NCI-H345 treated with DMSO at 0.1 percent for 48 hours (cell line): ENCODE results near the gene WIPF2.
A peak's percentile ranks its signal among the peaks of the same experiment; 100 is the strongest.

Experiments used
- DNase-seq: peaks from one replicate; lab custom pipeline; 2025; ENCODE audit not compliant: unreplicated experiment; lab: John Stamatoyannopoulos, UW

WIPF2 gene

DNA sequence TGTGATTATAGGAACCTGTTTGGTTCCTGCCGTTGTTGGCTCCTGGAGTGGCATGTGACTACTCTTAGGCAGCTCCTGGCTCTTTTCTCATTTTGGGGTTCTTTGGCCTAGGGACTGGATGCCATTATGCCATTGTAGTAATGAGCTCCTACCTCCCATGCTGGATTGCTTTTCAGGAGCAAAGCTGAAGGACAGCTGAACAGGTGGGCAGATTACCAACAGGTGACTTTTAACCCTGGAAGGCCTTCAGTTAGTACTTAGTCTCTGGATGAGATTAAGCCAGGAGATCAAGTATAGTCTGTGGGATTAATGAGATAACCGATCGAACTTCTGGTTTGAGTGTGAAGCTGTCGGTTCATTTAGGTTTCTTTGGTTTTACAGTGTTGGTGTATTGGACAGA is 25.2 kb downstream of the WIPF2 start:
- no peak for DNase-seq

DNA sequence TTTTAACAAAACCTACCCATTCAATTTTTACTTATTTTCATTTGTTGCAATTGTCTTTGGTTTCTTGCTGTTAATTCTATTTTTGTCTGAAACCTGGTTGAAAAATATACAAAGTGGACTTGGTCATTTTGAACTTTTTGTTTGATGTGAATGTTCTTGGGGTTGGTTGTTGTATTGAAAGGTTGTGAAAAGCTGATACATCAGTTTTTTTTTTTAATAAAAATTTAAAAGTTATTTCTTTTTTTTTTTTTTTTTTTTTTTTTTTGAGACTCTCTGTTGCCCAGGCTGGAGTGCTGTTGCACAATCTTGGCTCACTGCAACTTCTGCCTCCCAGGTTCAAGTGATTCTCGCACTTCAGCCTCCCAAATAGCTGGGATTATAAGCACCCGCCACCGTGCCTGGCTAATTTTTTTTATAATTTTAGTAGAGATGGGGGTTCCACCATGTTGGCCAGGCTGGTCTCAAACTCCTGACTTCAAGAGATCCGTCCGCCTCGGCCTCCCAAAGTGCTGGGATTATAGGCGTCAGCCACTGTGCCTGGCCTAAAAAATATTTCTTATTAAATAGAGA is 28.9 kb downstream of the WIPF2 start:
- no peak for DNase-seq

DNA sequence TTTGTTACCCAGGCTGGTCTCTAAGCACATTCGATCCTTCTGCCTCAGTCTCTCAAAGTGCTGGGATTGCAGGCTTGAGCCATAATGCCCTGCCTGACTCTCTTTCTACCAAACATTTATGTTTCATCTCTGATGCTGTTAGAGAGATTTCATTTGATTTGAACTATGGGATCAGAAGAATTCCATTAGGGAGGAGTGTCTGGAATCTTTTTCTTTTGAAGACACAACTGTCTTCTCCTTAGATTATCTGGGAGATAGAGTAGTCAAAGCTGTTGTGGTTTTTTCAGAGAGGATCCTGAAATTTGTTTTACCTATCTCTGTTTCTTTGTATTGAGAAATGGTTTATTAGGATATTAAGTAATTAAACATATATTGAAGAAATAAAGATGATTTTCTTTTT is 29.4 kb downstream of the WIPF2 start:
- DNase-seq, result no peak

DNA sequence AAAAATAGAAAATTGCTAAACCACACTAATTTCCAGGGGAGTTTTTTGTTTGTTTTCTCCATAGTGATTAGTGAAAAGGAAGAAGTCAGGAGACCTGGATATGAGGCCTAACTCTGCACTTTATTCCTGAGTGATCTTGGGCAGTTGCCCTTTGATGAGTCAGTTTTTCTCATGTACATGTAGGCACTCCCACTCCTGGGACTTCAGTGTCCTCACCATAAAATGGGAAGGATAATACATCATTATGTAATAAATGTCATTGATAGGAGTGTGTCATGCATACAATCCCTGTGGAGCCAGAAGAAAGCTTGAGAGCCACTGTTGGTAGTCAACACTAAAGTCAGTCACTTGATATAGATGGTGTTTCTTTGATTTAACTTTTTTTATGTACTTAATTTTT is 32.5 kb downstream of the WIPF2 start:
- DNase-seq, result no peak

- no peak for DNase-seq
Observed at GRCh38 chr17:40253565-40253964, 34.5 kb downstream of the WIPF2 start.

- no peak for DNase-seq
Observed at GRCh38 chr17:40259505-40259904, 40.4 kb downstream of the WIPF2 start.

- DNase-seq, result no peak
Observed at GRCh38 chr17:40260528-40260927, 41.4 kb downstream of the WIPF2 start.

DNA sequence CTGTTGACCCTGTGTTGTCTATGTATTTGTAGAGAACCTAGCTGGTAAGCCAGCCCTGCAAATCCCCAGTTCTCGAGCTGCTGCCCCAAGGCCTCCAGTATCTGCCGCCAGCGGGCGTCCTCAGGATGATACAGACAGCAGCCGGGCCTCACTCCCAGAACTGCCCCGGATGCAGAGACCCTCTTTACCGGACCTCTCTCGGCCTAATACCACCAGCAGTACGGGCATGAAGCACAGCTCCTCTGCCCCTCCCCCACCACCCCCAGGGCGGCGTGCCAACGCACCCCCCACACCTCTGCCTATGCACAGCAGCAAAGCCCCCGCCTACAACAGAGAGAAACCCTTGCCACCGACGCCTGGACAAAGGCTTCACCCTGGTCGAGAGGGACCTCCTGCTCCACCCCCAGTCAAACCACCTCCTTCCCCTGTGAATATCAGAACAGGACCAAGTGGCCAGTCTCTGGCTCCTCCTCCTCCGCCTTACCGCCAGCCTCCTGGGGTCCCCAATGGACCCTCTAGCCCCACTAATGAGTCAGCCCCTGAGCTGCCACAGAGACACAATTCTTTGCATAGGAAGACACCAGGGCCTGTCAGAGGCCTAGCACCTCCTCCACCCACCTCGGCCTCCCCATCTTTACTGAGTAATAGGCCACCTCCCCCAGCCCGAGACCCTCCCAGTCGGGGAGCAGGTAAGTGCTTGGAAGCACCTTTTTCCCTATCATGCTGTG is 45.5 kb downstream of the WIPF2 start:
- DNase-seq, result no peak

- DNase-seq, result no peak
Observed at GRCh38 chr17:40265337-40265736, 46.2 kb downstream of the WIPF2 start.

DNA sequence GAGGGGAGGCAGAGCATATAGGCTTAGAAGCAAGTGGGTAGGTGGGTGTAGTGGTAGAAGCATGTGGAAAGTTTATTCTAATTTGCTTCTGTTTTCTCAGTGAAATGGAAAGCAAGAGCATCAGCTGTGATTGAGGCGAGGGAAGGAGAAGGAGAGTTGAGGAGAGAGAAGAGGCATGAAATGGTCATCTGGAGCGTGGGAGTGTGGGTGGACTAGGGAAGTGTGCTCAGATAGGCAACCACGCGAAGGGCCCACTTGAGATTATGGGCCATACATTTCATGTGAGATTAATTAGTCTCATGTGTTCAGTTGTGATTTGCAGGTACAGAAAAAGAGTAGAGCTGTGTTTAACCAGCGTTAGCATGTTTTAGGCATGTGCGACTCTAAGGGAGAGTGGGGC is 47.8 kb downstream of the WIPF2 start:
- no peak for DNase-seq

DNA sequence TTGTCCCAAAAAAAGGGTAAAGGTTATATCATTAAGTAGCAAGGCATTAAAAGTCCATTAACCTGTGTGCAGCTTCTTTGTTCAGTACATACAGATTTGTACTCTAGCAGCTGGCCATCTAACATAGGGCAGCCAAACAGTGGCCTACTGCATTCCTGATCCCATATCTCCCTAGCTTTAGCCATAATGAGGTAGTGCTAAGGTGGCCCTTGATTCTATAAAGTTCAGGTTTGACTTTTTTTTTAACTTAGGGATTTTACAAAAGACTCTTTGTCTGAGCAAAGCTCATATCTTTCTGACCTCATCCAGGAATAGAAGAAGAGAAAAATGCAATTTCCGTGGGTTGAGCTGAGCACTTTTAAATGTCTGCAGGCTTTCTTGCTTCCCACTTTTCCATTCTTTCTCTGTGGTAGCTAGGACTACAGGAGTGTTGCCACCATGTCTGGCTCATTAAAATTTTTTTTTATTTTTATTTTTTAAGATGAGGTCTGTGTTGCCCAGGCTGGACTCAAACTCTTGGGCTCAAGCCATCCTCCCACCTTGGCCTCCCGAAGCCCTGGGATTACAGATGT is 49.1 kb downstream of the WIPF2 start:
- no peak for DNase-seq

DNA sequence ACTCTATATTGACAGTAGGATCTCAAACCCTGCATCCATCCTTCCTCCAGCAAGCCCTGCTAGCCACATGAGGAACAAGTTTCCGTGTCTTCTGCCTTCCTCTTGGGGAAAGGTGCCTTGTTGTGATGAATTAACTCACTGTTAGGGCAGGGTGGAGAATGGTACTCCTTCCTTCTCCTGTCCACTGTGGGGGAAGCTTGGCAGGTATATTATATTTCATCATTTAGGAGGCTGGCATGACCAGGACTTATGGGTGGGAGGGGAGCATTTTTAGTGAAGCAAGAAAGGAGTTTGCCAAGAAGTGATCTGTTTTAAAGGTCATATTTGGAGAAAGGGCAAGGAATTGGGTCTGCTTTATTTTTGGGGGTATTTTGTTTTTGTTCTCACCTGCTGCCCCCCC is 59.3 kb downstream of the WIPF2 start:
- no peak for DNase-seq

DNA sequence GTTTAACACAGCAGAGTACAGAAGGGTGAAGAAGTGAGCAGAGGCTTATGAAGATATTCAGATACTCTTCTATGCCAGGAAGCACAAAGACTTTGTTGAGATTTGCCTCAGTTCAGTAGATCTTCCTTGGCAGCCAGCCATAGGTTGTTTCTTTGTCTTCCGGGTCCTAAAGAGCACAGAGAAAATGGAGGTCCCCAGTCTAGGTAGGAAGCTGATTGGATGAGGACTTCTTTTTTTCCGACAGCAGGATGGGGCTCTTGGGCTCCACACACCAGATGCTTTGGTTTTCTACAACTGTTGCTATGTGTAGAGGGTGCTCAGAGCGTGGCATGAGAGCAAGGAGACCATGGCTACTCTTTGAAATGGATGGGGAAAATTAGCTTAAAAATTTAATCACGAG is 60.3 kb downstream of the WIPF2 start:
- DNase-seq, result no peak

DNA sequence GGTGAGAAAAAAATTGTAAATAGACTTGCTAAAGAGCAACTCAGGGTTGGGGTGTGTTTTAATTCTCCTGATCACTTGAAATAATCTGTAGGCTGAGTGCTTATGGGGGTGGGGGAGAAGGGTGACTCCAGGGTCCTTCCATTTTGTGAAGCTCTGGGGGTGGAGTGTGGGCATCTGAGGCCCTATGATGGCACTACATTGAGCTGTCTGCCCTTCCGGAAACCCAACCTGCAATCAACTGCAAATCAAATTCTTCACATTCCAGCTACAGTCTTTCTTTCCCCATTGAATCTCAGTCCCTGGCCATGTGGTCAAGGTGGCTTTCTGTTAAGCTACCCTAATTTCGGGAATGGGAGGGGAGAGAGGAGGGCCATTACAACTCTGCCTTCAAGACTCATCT is 62.6 kb downstream of the WIPF2 start:
- no peak for DNase-seq

DNA sequence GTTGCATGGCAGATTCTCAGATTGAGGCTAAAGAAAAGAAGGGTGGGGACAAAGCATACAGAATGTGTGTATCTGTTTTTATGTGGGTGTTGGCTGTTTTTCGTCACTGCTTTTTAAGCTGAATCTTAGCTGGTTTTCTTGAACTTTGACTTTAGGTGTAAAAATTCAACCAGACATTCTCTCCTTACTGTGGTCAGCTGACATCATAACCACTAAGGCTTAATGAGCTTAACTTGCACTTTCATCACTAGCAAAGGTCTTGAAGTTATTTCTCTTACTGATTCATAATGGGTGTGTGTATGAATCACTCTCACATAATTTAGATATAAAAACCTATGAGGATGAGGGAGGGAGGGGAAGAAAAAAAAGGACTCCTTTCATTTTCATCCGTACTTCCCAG is 64.6 kb downstream of the WIPF2 start:
- DNase-seq, result no peak

DNA sequence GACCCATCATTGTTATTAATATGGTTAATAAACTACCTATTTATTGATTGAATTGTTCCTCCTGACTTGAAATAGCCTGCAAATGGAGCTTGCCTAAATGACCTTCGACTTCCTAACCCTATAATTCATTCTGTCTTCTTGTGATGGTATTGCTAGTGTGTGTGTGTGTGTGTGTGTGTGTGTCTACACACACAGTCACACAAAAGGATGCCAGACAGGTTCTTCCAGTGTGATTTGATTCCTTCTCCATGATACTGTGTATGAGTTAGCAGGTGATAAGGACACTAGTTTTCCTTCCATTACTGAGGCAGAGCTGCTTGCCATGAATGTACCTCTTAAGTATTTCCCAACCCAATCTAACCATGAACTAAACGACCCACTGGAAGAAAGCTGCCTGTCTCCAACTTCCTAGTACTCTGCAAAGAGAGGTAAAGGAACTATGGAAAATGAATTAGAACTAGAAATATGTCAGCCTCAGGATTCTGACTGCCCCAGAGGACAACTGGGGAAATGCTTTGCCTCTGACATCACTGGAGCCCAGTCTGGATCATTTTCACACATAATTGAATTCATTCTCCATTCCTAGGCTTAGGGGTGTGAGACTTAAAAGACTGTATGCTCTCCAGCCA is 65.1 kb downstream of the WIPF2 start:
- no peak for DNase-seq

GRCh38 chr17:40286473-40286872 is 67.4 kb downstream of the WIPF2 start:
- DNase-seq, result no peak

DNA sequence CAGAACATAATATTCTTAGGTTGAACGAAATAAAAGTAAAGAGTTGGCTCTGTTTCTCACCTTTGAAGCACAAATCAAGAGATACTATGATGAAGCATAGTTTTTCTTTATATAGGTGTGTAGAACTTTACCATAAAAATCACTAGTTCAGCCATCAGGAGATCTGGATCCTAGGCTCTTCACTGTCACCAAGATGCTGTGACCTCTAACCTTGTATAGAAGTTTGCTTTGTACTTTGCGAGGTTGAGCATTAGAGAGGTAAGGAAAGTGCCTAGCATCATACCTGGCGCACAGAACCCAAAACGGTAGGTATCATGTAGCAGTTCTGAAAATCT is 68.0 kb downstream of the WIPF2 start:
- no peak for DNase-seq

DNA sequence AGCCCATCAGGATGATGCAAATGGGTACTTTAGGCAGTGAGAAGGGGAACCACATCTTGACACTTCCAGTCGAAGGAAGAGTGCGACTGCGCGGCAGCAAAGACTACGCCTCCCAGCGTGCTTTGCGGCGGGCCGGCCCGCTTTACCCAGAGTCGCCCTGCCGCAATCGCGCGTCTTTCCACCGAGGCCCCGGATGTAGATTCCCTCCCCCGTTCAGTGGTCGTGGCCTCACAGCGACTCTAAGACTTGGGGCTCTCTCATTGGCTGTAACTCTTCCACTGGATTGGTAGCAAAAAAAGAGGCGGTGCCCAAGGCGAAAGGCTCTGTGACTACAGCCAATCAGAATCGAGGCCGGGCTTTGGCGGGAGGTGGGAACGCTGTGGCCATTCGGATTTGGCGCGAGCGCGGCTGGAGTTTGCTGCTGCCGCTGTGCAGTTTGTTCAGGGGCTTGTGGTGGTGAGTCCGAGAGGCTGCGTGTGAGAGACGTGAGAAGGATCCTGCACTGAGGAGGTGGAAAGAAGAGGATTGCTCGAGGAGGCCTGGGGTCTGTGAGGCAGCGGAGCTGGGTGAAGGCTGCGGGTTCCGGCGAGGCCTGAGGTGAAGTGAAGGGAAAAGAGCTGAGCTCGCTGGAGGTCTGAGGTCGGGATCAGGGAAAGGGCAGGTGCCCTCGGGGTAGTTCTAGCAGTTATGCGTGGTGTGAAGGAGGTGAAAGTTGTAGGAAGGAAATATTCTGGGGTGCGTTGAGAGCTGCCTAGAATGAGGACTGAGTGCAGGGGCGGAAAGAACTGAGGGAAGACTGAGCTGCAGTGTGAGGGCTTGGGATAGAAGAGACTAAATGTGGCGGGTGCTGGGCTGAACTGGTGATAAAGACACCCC is 68.6 kb downstream of the WIPF2 start, which contains the start of gene CDC6:
Gene CDC6, plus strand, starts transcription at position 386 of the 876 bp plus-strand sequence. CDS start 1,542 bp downstream, outside the sequence.
- DNase-seq, result peak; percentile 99

- no peak for DNase-seq
Observed at GRCh38 chr17:40290629-40291280, 71.7 kb downstream of the WIPF2 start.

DNA sequence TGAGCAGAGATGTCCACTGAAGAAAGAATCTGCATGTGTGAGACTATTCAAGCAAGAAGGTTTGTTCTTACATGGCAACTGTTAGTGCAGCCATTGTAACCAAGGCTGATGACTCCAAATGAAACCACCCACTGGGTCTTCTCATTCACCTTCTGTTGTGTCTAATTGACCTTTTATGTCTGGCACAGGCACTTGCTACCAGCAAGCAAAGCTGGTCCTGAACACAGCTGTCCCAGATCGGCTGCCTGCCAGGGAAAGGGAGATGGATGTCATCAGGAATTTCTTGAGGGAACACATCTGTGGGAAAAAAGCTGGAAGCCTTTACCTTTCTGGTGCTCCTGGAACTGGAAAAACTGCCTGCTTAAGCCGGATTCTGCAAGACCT is 72.2 kb downstream of the WIPF2 start:
- no peak for DNase-seq
